NCI-H1694 (cell line): ENCODE data around the gene GOLGA6D.
"Not testable (repeated sequence)": the region's sequence is repeated elsewhere in the genome, so short reads cannot be mapped to it uniquely, and the experiment has no call there.

Experiments
- DNase-seq: peaks from one replicate; lab custom pipeline; 2025; lab: John Stamatoyannopoulos, UW

GOLGA6D gene

DNA sequence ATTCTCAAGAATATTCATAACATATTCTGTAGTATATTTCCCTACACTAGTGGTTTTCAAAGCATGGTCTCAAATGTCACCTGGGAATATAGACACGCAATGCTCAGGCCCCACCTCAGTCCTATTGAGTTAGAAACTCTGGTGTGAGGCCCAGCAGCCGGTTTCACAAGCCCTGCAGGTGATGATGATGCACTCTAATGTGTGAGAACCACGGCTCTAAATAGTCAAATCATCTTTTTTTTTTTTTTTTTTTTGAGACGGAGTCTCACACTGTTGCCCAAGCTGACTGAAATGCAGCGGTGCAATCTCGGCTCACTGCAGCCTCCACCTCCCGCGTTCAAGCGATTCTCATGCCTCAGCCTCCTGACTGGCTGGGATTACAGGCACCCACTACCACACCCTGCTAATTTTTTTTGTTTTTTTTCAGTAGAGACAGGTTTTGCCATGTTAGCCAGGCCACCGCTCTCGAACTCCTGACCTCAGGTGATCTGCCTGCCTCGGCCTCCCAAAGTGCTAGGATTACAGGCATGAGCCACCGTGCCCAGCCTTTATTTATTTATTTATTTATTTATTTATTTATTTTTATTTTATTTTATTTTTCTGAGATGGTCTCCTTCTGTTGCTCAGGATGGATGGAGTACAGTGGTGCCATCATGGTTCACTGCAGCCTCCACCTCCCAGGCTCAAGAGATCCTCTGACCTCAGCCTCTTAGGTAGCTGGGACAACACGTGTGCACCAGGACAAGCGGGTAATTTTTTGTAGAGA, 51.2 kb downstream of the GOLGA6D start:
- DNase-seq = not testable (repeated sequence)

DNA sequence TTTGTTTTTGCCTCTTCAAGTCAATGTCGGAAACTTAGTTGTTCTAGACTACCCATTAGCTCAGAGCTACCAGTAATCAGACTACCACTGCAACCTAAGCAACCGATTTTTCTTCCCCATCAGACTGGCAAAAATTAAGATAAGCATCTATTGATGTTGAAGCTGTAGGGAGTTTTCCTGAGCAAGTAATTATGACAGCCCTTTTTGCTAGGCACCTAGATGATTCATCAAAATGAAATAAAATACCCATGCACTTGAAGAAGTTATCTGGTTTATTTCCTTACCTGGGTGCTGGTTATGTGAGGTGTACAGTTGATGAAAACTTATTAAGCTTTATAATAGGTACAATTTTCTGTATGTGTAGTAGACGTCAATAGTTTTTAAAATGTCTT, 52.7 kb downstream of the GOLGA6D start:
- DNase-seq = no peak

DNA sequence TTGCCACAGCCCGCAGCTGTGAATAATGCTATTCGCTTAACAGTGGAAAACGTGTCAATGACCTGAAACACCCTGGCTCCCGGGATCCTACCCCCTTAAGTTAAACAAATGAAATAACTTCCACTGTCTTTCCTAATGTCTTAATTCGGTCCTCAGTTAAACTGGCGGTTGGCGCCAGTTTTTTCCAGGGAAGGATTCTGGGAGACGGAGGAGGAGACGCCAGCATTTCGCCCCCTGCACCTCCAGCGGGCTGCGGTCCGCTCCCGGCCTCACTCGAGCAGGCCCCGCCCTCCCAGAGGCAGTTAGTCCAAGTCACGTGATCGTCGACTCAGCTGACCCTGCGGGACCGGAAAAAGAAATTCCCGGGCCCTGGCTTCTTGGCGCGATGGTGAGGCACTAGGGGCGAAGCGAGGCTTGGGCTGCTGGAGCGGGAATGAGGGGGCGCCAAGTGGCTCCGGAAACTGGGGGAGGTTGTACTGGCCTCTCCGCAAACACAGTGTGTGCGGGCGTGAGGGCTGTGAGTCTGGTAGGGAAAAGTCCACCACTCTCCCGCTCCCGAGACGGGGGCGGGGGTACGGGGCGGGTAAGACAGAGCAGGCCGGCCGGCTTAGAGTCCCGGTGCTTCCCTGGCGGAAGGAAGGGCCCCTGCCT, 53.2 kb downstream of the GOLGA6D start, which contains the start of gene COMMD4:
Gene COMMD4, plus strand, starts transcription at position 359 of the 651 bp plus-strand sequence. Its CDS starts 27 bp downstream, at position 386.
- DNase-seq = peak; percentile 80

DNA sequence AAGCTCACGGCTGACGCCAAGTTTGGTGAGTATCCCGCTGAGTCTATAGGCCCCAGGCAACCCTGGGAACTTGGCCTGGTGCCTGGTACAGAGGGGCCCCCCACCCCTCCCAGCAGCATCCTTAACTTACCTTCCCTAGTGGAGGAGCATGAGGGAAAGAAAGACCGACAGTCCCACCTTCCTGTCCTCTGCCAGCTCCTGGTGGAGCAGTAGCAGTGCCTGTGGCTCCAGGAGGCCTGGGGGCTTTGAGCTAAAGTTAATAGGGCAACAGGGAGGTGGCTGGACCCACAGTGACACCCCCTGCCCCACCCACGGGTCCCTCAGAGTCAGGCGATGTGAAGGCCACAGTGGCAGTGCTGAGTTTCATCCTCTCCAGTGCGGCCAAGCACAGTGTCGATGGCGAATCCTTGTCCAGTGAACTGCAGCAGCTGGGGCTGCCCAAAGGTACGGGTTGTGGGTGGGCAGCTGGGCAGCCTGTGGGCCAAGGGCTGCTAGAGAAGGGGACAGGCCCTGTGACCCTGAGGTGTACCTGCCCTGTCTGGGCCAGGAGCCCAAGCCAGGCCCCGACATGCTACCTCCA, 56.1 kb downstream of the GOLGA6D start:
- DNase-seq = no peak

DNA sequence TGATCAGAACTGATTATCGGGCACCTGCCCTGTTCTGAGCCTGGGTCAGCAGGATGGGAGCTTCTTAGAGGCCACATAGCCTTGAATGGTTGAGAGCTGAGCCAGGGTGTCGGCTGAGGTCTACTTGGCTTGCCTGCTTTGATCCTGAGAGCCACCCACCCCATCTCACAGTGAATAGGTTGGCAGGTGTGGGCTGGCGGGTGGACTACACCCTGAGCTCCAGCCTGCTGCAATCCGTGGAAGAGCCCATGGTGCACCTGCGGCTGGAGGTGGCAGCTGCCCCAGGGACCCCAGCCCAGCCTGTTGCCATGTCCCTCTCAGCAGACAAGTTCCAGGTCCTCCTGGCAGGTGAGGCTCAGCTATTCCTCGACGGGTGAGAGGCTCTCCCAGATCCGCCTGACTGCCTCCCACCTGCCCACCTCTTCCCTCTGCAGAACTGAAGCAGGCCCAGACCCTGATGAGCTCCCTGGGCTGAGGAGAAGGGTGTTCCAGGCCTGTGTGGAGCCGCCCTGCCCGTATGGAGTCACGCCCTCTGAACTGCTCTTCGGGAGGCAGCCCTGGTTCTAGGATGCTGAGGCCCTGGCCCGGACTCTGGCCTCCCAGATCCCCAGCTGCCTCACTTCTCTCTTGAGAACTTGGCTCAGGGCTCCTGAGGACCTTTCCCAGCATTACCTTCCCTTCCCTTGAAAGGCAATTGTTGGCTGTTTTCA, 57.1 kb downstream of the GOLGA6D start:
- no peak for DNase-seq

DNA sequence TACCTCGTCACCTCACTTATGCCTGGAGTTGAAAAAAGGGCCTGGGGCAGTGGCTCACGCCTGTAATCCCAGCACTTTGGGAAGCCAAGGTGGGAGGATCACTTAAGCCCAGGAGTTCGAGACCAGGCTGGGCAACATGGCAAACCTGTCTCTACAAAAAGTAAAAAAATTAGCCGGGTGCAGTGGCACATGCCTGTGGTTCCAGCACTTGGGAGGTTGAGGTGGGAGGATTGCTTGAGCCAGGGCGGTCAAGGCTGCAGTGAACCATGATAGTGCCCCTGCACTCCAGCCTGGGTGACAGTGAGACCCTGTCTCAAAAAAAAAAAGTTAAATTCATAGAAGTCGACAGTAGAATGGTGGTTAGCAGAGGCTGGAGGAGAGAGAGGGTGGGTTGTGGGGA, 59.6 kb downstream of the GOLGA6D start:
- DNase-seq = no peak

DNA sequence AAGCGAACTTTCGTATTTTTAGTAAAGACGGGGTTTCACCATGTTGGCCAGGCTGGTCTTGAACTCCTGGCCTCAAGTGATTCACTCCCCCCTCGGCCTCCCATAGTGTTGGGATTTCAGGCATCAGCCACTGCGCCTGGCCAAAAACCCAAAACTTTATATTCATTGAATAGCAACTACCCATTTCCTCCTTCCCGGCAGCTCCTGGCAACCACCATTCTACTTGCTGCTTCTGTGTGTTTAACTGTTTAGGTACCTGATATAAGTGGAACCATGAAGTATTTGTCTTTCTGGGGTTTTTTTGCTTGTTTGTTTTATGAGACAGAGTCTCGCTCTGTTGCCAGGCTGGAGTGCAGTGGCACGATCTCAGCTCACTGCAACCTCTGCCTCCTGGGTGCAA, 61.3 kb downstream of the GOLGA6D start:
- DNase-seq = not testable (repeated sequence)
